Gastrocnemius medialis (tissue), 4 donors: ENCODE results near the gene ST6GALNAC3.

Source experiments
- POLR2A ChIP-seq, 2 donors: fragments of 450-650 bp; IDR thresholded peaks; one replicate each; pipeline ENCODE4 v1.6.1; 2017; ENCODE audit warnings: antibody characterized with exemption in 2 of 2, mild to moderate bottlenecking in 2 of 2, moderate library complexity in 2 of 2
- TF ChIP-seq, protein P1 (sequence below), 5 experiments: fragments of 450-650 bp in 3 of 5; fragments of 200-600 bp in 2 of 5; sonication (generic) in 2 of 5; IDR thresholded peaks in 4 of 5; conservative IDR thresholded peaks in 1 of 5; 1 replicate in 4 of 5; 2 replicates in 1 of 5; pipeline ENCODE4 v1.5.1; 2016 to 2019; ENCODE audit warnings: antibody characterized with exemption in 5 of 5, mild to moderate bottlenecking in 3 of 5, moderate library complexity in 3 of 5

DNA sequence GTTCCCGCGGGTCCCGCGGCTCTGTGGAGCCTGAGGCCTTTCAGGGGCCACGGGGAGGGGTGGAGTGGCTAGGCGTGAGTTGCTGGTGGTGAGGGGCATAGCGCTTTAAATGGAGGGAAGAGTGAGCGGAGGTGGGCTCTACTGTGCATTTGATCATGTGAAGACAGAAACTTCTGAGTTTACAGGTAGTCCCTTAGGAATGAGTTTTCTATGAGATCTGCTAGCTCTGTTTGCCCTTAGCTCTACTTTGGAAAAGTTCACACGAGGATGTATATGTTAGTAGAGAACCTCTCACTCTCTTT is 593 bp downstream of the ST6GALNAC3 start:
- TF ChIP-seq POLR2A (IDR thresholded peaks at IDR 0.05), result no peak
- TF ChIP-seq, protein P1, sequence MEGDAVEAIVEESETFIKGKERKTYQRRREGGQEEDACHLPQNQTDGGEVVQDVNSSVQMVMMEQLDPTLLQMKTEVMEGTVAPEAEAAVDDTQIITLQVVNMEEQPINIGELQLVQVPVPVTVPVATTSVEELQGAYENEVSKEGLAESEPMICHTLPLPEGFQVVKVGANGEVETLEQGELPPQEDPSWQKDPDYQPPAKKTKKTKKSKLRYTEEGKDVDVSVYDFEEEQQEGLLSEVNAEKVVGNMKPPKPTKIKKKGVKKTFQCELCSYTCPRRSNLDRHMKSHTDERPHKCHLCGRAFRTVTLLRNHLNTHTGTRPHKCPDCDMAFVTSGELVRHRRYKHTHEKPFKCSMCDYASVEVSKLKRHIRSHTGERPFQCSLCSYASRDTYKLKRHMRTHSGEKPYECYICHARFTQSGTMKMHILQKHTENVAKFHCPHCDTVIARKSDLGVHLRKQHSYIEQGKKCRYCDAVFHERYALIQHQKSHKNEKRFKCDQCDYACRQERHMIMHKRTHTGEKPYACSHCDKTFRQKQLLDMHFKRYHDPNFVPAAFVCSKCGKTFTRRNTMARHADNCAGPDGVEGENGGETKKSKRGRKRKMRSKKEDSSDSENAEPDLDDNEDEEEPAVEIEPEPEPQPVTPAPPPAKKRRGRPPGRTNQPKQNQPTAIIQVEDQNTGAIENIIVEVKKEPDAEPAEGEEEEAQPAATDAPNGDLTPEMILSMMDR (IDR thresholded peaks at IDR 0.05 in 4 of 5, conservative IDR thresholded peaks at IDR 0.05 in 1 of 5), result no peak
